ENCODE measurements around the gene PRKCH. TPM values are rescaled to one million over a fixed set of nuclear protein-coding genes. Genes with fewer than 3 reads are reported as not detected.

PRKCH gene
- total and polyA plus RNA-seq, 2 experiments from 2014 or later, result 2.4 to 3.5 TPM

DNA sequence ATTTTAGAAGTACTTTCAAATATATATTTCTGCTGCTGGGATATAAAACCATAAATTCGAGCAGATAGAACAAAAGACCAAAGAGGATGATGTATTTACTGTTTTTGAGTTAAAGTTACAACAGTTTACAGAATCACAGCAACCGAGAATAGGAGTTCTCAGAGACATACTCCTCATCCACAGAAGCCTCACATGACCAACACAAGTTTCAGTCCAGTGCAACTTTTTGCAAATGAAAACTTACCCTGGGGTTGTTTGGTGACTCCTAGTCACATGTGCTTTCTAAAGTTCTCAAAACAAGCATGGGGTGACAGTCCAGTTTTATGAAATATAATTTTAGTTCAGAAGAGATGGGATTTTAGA, 117.1 kb downstream of the PRKCH start:
- Histone ChIP-seq H3K9me3 (ENCODE audit: low read depth) (no peaks in the 10 kb centered on the region), H4K20me1 (ENCODE audit: insufficient read depth) (no peaks in the 10 kb centered on the region), H3K4me3 (no peak overlapping the region), H2AFZ (peak overlapping the region; percentile 39), H3K9me2 (ENCODE audit: insufficient read depth) (no peaks in the 10 kb centered on the region), H3K9ac (no peak overlapping the region), H3K27me3 (replicated peaks; ENCODE audit: insufficient read depth) (peaks cover 18% of the 10 kb centered on the region), H3K79me2 (ENCODE audit: insufficient read depth) (no peaks in the 10 kb centered on the region), H3K4me1 (ENCODE audit: insufficient read depth) (peaks cover 8% of the 10 kb centered on the region; the same call in 1 of the 2 replicates), H3K36me3 (ENCODE audit: low read depth) (no peaks in the 10 kb centered on the region), H3F3A (ENCODE audit: insufficient read depth) (no peaks in the 10 kb centered on the region), H3K4me2 (ENCODE audit: unreplicated experiment) (peak overlapping the region; percentile 25), H3K27ac (no peak overlapping the region)
- WGBS, 2 experiments (ENCODE audit: low coverage in 1 of 2, low lambda C conversion rate in 2 of 2, missing lambda C conversion rate in 2 of 2), result 3 to 13% methylated on average over 2 of the region's 2 CpGs
- TF ChIP-seq EZH2phosphoT487 (IDR thresholded peaks at IDR 0.05; ENCODE audit: insufficient read depth, low read depth) (no peak), EZH2 (IDR thresholded peaks at IDR 0.05; ENCODE audit: insufficient read depth, poor library complexity, severe bottlenecking) (no peak)
- DNase-seq, result no peak
- in situ Hi-C loops (cut with MboI), result no loop called here

DNA sequence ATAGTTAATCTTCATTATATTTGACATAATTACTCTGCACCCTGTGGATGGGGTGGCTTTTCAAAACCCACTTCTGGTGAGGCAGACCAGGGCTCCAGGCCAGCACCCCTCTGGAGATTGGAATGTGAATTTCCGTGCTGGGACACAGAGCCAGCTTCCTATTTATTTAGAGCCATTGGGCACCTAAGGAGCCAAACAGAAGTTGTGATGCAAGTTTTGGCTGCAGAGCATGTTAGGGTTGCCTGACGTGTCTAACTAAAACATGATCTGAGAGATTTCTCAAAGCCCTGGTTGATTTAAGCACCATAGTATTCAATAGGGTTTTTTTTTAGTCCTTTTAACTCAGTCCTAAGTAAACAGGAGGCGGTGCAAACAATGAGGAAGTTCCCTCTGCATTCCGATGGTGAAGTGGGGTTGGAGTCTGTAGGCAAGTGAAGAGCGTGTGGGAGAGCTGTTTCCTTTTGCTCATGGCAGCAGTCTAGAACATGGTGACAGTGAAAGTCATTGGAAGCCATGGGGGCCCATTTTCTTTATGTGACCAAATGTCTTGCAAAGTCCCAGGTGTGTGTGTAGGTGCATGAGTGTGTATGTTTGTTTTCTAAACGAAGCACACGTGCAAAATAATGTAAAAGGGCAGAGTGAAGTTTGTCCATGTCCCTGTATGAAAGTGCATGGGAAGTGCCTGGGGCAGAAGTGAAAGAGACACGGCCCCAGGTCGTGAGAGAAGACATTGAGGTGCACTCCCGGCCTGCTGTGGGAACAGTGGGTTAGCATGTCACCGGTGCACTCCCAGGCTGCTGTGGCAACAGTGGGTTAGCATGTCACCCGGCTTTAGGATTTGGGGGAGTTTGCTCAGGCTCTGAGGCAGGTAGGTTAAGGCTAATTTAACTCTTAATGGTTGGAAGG, 117.7 kb downstream of the PRKCH start:
- Histone ChIP-seq H3K27me3 (replicated peaks; ENCODE audit: insufficient read depth) (peaks cover 12% of the 10 kb centered on the region; the same call in 1 of the 2 replicates), H3K4me2 (ENCODE audit: unreplicated experiment) (peak overlapping the region; percentile 25), H3K9ac (no peak overlapping the region), H4K20me1 (ENCODE audit: insufficient read depth) (no peaks in the 10 kb centered on the region), H3F3A (ENCODE audit: insufficient read depth) (no peaks in the 10 kb centered on the region), H3K9me2 (ENCODE audit: insufficient read depth) (no peaks in the 10 kb centered on the region), H3K27ac (no peak overlapping the region), H3K9me3 (ENCODE audit: low read depth) (no peaks in the 10 kb centered on the region), H3K4me3 (peak overlapping the region; percentile 26; the same call in 1 of the 2 replicates), H3K4me1 (ENCODE audit: insufficient read depth) (peaks cover 8% of the 10 kb centered on the region; the same call in 1 of the 2 replicates), H3K36me3 (ENCODE audit: low read depth) (no peaks in the 10 kb centered on the region), H2AFZ (peak overlapping the region; percentile 39), H3K79me2 (ENCODE audit: insufficient read depth) (no peaks in the 10 kb centered on the region)
- in situ Hi-C loops (cut with MboI), result no loop called here
- DNase-seq, result peak; percentile 64
- WGBS, 2 experiments (ENCODE audit: low coverage in 1 of 2, low lambda C conversion rate in 2 of 2, missing lambda C conversion rate in 2 of 2), result 40% methylated on average over 12 of the region's 12 CpGs
- TF ChIP-seq EZH2phosphoT487 (IDR thresholded peaks at IDR 0.05; ENCODE audit: insufficient read depth, low read depth) (no peak), EZH2 (IDR thresholded peaks at IDR 0.05; ENCODE audit: insufficient read depth, poor library complexity, severe bottlenecking) (no peak)

DNA sequence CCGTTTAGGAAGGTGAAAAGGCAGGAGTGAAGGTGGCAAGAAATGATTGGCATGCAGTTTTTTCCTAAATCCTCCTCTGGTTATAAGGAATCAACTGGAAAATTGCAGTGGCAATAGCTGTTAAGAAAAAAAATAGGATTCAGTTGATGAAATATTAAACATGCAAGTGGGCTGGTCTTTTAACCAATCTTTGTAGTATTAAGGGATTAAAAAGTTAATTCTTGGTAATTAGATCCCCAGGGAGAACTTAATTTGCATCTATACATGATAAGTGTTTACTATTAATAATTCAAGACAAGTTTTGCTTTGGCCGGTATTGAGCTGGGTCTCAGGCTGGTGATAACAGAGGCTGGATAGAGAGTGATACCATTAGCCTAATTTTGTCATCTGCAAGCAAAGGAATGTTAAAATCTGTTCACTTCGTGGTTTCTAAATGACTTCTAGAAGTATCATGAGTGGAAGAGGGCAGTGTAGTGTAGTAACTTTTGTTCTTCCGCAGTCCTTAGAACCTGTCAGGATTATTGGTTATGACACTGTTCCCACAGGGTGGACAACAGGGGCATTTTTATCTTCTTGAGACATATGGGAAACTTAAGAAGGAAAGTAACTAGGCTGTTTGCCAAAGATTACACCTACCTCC, 118.5 kb downstream of the PRKCH start:
- H3K79me2 ChIP-seq (ENCODE audit: insufficient read depth), result no peaks in the 10 kb centered on the region
- DNase-seq, result no peak
- H3K9ac ChIP-seq, result no peak overlapping the region
- no peak overlapping the region for H3K4me2 ChIP-seq (ENCODE audit: unreplicated experiment)
- no peak for TF ChIP-seq EZH2 (IDR thresholded peaks at IDR 0.05; ENCODE audit: insufficient read depth, poor library complexity, severe bottlenecking)
- no peak for TF ChIP-seq EZH2phosphoT487 (IDR thresholded peaks at IDR 0.05; ENCODE audit: insufficient read depth, low read depth)
- in situ Hi-C loops (cut with MboI), result loop anchor here (10.0 kb wide), 1 partner anchor 685 kb away; no protein-coding TSS in a partner anchor
- no peaks in the 10 kb centered on the region for H3K36me3 ChIP-seq (ENCODE audit: low read depth)
- peaks cover 8% of the 10 kb centered on the region; the same call in 1 of the 2 replicates for H3K4me1 ChIP-seq (ENCODE audit: insufficient read depth)
- peaks cover 16% of the 10 kb centered on the region; the same call in 1 of the 2 replicates for H3K27me3 ChIP-seq (replicated peaks; ENCODE audit: insufficient read depth)
- no peak overlapping the region for H3K4me3 ChIP-seq
- H3F3A ChIP-seq (ENCODE audit: insufficient read depth), result no peaks in the 10 kb centered on the region
- H4K20me1 ChIP-seq (ENCODE audit: insufficient read depth), result no peaks in the 10 kb centered on the region
- H3K9me3 ChIP-seq (ENCODE audit: low read depth), result no peaks in the 10 kb centered on the region
- H3K27ac ChIP-seq, result no peak overlapping the region
- no peak overlapping the region for H2AFZ ChIP-seq
- no peaks in the 10 kb centered on the region for H3K9me2 ChIP-seq (ENCODE audit: insufficient read depth)
- 78 to 82% methylated on average over 4 of the region's 4 CpGs for WGBS, 2 experiments (ENCODE audit: low coverage in 1 of 2, low lambda C conversion rate in 2 of 2, missing lambda C conversion rate in 2 of 2)

DNA sequence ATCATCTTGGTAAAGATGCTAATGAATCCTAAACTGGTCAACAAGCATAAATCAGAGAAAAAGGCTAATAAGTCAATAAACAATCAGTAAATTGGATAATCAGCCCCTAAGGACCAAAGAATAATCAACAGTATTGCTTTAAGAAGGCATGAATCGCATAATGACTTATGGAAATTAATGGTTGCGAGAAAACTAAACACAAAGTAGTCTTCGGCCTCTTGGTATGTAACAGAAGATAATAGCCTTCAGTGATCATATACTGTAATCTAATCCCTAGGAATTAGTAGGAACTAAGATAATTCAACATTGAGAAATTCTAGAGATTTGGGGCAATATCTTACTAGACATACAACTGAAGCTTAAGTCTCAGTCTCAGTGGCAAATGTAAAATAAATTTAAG, 122.1 kb downstream of the PRKCH start:
- WGBS, 2 experiments (ENCODE audit: low coverage in 1 of 2, low lambda C conversion rate in 2 of 2, missing lambda C conversion rate in 2 of 2), result 88 to 93% methylated on average over 3 of the region's 3 CpGs
- H4K20me1 ChIP-seq (ENCODE audit: insufficient read depth), result no peaks in the 10 kb centered on the region
- H3K4me1 ChIP-seq (ENCODE audit: insufficient read depth), result peaks cover 8% of the 10 kb centered on the region; the same call in 1 of the 2 replicates
- no peaks in the 10 kb centered on the region for H3K9me3 ChIP-seq (ENCODE audit: low read depth)
- TF ChIP-seq EZH2phosphoT487 (IDR thresholded peaks at IDR 0.05; ENCODE audit: insufficient read depth, low read depth) (no peak), EZH2 (IDR thresholded peaks at IDR 0.05; ENCODE audit: insufficient read depth, poor library complexity, severe bottlenecking) (no peak)
- no peak for DNase-seq
- in situ Hi-C loops (cut with MboI), result loop anchor here (10.0 kb wide), 1 partner anchor 681 kb away; no protein-coding TSS in a partner anchor
- no peak overlapping the region for H3K4me3 ChIP-seq
- no peaks in the 10 kb centered on the region for H3K36me3 ChIP-seq (ENCODE audit: low read depth)
- no peak overlapping the region for H2AFZ ChIP-seq
- no peak overlapping the region for H3K9ac ChIP-seq
- H3K27me3 ChIP-seq (replicated peaks; ENCODE audit: insufficient read depth), result peaks cover 40% of the 10 kb centered on the region
- no peaks in the 10 kb centered on the region for H3F3A ChIP-seq (ENCODE audit: insufficient read depth)
- H3K9me2 ChIP-seq (ENCODE audit: insufficient read depth), result no peaks in the 10 kb centered on the region
- no peak overlapping the region for H3K27ac ChIP-seq
- no peak overlapping the region for H3K4me2 ChIP-seq (ENCODE audit: unreplicated experiment)
- H3K79me2 ChIP-seq (ENCODE audit: insufficient read depth), result no peaks in the 10 kb centered on the region

All from GM23248 (cell line).